Kidney (tissue), 14 donors: ENCODE measurements around the gene LYSMD1. TPM values are rescaled to one million over a fixed set of nuclear protein-coding genes. Genes with fewer than 3 reads are reported as not detected.

Experiments
- DNase-seq, 5 donors: peaks; one replicate each; pipeline ENCODE4 v3.0.0-alpha.2; 2013 to 2020
- FAIRE-seq: peaks from 2 replicates; lab custom pipeline; 2012; peaks lifted over from hg19 to GRCh38; lab: Jason Lieb, UNC
- H3K27ac ChIP-seq, 2 donors: one replicate each; pipeline ENCODE4 v1.7.0; 2013; ENCODE audit warnings: low read depth in 2 of 2, low read length in 2 of 2, inconsistent platforms in 1 of 2
- H3K27me3 ChIP-seq: one replicate; pipeline ENCODE4 v1.7.1; 2013; ENCODE audit warnings: low read length, inconsistent platforms; ENCODE audit not compliant: control insufficient read depth, insufficient read depth
- H3K36me3 ChIP-seq, 3 donors: one replicate each; pipeline versions ENCODE4 v1.7.0 to v1.7.1; 2013; ENCODE audit warnings: low read length in 3 of 3, control low read depth in 1 of 3, inconsistent platforms in 1 of 3; ENCODE audit not compliant: insufficient read depth in 3 of 3, control insufficient read depth in 2 of 3
- H3K4me1 ChIP-seq, 3 donors: one replicate each; pipeline versions ENCODE4 v1.7.0 to v1.7.1; 2013; ENCODE audit warnings: low read length in 3 of 3, inconsistent platforms in 1 of 3, low read depth in 1 of 3; ENCODE audit not compliant: control insufficient read depth in 2 of 3, insufficient read depth in 2 of 3
- H3K4me3 ChIP-seq, 3 donors: one replicate each; pipeline versions ENCODE4 v1.7.0 to v1.8.1; 2013; ENCODE audit warnings: low read length in 3 of 3, control low read depth in 1 of 3, inconsistent platforms in 1 of 3
- H3K9ac ChIP-seq, 3 donors: one replicate each; pipeline versions ENCODE4 v1.7.0 to v1.7.1; 2013; ENCODE audit warnings: low read length in 3 of 3, control low read depth in 1 of 3, inconsistent platforms in 1 of 3
- H3K9me3 ChIP-seq, 3 donors: one replicate each; pipeline versions ENCODE4 v1.7.0 to v1.7.1; 2013; ENCODE audit warnings: low read length in 3 of 3, control low read depth in 1 of 3, inconsistent platforms in 1 of 3; ENCODE audit not compliant: control insufficient read depth in 2 of 3, insufficient read depth in 1 of 3
- CTCF ChIP-seq: IDR thresholded peaks from 3 replicates; pipeline ENCODE4 v1.5.1; 2012; ENCODE audit warnings: mild to moderate bottlenecking, moderate library complexity, borderline replicate concordance; ENCODE audit not compliant: insufficient read depth; ENCODE audit errors: extremely low read depth
- intact Hi-C: fragments of 100-400 bp; cut with DNase I; formaldehyde crosslinking; loops from one replicate; pipeline ENCODE4 v1.11.1; 2022
- polyA plus RNA-seq: library from polyadenylated mRNA; stranded (reverse); fragments of 350-450 nt; fragmentation: Illumina TruSeq; extraction: RNeasy Lipid Tissue Mini Kit (QIAGEN cat#74804); gene quantifications from one replicate; pipeline ENCODE4 v1.2.3, GENCODE V29; 2014; ENCODE audit warnings: low read depth, low replicate concordance; ENCODE audit not compliant: insufficient read depth
- total RNA-seq: library from RNA; stranded (reverse); fragmentation: NEBNext Ultra II Directional; extraction: Animal tissue kit (Norgen Biotek cat#: 25700); gene quantifications from one replicate; pipeline ENCODE4 v1.2.1, GENCODE V29; 2021
- donor health status: control.
- donor health status: control.
- donor health status: control.
- donor health status: control.
- donor health status: control.
- donor health status: DM: yes; HTN: yes; CAD: no.
- donor health status: Normal renal cell carcinoma (clear cell type).

LYSMD1 gene
- total and polyA plus RNA-seq, 2 donors from 2014 or later, result 7.9 to 9.1 TPM

GRCh38 chr1:151171190-151171589 lies 5.5 kb upstream of the LYSMD1 start:
- Histone ChIP-seq H3K9ac (no peak overlapping the region), H3K4me1 (peaks cover 0 to 9% (median 0%) of the 10 kb centered on the region in 3 donors), H3K4me3 (no peak overlapping the region), H3K27me3 (no peaks in the 10 kb centered on the region), H3K27ac (no peak overlapping the region), H3K36me3 (peaks cover 7 to 17% (median 14%) of the 10 kb centered on the region in 3 donors), H3K9me3 (no peaks in the 10 kb centered on the region)
- no peak for FAIRE-seq
- TF ChIP-seq CTCF, result no peak
- no peak for DNase-seq
- intact Hi-C loops, result no loop called here

- Histone ChIP-seq H3K27ac (no peak overlapping the region), H3K4me1 (peaks cover 0 to 16% (median 6%) of the 10 kb centered on the region in 3 donors), H3K9ac (peak overlapping the region in 1 of 3 donors; percentile 62), H3K36me3 (peaks cover 0 to 11% (median 5%) of the 10 kb centered on the region in 3 donors), H3K27me3 (no peaks in the 10 kb centered on the region), H3K4me3 (peak overlapping the region in 2 of 3 donors; percentile 76 to 97), H3K9me3 (no peaks in the 10 kb centered on the region)
- DNase-seq, result no peak
- intact Hi-C loops, result no loop called here
- TF ChIP-seq CTCF, result no peak
- FAIRE-seq, result no peak
Observed at GRCh38 chr1:151167116-151167515, 1.4 kb upstream of the LYSMD1 start.

- peaks cover 0 to 13% (median 7%) of the 10 kb centered on the region in 3 donors for H3K36me3 ChIP-seq
- peak overlapping the region; percentile 62 to 93 (median 92) for H3K9ac ChIP-seq
- no peaks in the 10 kb centered on the region for H3K27me3 ChIP-seq
- H3K9me3 ChIP-seq, result no peaks in the 10 kb centered on the region
- DNase-seq, result peak in 1 of 5 donors; percentile 43
- H3K4me1 ChIP-seq, result peaks cover 0 to 16% (median 6%) of the 10 kb centered on the region in 3 donors
- peak overlapping the region; percentile 76 to 97 (median 92) for H3K4me3 ChIP-seq
- no peak for TF ChIP-seq CTCF
- peak overlapping the region; percentile 2 to 62 for H3K27ac ChIP-seq
- intact Hi-C loops, result no loop called here
- FAIRE-seq, result no peak
Observed at GRCh38 chr1:151166505-151166956, 829 bp upstream of the LYSMD1 start.
